ENCODE measurements around the gene TMEM161B.
"Not testable (repeated sequence)": the region's sequence is repeated elsewhere in the genome, so short reads cannot be mapped to it uniquely, and the experiment has no call there.

The TMEM161B gene

DNA sequence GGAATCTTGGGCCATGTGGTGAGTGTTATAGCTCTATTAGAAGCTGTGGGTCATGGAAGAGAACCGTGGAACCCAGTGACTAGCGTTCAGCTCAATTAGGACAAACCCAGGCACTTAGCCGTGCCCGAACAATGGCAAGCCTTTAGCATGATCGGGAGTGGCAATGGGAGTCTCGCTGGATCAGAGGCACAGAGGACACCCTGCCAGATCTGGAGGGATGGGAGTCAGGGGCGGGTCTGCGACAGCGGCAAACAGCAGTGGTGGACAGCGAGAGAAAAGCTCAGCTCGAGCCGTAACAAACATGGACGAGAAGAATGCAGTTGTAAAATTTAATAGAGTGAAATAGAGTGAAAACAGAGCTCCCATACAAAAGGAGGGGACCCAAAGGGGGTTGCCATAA, 91.2 kb downstream of the TMEM161B start:
- DNase-seq: not testable (repeated sequence)

DNA sequence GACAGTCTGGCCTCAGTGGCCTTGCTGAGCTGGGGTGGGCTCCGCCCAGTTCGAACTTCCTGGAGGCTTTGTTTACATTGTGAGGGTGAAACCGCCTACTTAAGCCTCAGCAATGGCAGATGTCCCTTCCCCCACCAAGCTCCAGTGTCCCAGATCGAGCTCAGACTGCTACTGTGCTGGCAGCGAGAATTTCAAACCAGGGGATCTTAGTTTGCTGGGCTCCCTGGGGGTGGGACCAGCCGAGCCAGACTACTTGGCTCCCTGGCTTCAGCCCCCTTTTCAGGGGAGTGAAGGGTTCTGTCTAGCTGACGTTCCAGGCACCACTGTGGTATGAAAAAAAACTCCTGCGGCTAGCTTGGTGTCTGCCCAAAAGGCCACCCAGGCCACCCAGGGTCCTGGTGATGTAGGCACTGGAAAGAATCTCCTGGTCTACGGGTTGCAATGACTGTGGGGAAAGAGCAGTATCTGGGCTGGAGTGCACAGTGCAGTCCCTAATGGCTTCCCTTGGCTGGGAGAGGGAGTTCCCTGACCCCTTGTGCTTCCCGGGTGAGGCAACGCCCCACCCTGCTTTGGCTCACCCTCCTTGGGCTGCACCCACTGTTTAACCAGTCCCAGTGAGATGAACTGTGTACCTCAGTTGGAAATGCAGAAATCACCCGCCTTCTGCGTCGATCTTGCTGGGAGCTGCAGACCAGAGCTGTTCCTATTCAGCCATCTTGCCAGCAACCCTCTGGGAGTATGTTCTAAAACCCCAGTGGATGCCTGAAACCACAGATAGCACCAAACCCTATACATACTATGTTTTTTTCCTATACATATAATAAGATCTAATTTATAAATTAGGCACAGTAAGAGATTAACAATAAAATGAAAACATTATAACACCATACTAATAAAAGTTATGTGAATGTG, 95.5 kb downstream of the TMEM161B start:
- DNase-seq: no peak

DNA sequence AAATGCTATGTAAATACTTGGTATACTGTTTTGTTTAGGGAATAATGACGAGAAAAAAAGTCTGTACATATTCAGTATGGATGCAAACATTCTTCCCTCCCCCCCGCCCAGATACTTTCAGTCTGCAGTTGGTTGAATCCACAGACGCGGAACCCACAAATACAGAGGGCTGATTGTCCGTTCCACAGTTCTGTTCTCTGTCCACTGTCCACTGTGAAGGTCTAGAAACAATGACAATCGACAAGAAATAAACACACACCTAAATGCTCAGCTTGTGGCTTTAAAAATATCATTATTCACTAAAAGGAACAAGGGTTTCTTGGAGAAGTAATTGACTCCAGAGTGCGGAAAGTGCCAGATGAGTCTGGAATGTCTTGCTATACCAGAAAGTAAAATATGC, 109.1 kb downstream of the TMEM161B start:
- no peak for DNase-seq

DNA sequence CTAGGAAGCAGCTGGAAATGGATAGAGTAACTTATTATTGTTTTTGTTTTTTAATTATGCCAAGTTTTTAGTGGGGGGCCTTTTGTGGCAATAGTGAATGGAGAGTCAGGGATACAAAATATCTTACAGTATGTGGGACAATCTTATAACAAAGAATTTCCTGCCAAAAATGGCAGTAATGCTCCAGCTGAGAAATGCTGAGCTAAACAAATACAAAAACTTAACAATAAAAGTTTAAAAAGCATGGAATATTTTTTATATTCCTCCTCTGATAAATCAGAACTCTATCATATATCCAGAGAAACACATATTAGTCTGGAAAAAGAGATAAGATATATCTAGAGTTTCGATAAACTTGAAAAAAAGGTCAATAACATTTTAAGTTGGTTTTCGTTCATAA, 110.6 kb downstream of the TMEM161B start:
- DNase-seq: no peak

DNA sequence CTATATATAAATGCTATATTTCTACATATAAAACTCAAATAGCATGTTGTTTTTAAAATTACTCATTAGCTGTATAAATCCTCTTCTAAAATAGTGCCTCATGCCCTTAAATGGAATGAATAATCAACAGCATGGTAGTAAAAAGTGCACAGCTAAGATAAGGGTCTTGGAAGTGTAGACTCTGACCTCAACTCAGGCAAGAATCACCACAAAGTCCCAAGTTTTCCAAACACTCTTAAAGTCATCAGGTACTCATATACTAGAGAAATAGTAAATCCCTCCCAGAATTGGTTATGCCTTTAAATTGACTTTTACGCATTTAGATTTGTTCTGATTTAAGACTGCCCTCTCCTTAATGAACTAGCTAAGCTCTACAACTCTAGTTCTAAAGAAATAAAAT, 113.8 kb downstream of the TMEM161B start:
- no peak for DNase-seq

DNA sequence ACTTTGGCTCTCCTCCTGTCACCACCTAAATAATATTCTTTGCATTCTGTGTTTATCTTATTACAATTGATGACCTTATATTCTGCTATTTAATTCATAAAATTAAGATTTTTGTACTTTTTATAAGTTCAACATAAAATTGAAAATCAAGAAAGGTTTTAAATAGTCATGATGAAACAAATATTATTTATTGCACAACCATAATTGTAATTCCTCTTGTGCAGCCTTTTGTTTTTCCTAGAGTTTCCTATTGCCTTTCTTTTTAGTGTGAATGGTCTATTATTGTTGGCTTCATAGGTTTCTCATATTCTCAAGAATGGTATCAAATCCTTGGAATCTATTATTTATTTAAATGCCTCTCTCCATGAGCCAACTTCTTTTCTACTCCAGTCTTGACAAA, 117.9 kb downstream of the TMEM161B start:
- no peak for DNase-seq

DNA sequence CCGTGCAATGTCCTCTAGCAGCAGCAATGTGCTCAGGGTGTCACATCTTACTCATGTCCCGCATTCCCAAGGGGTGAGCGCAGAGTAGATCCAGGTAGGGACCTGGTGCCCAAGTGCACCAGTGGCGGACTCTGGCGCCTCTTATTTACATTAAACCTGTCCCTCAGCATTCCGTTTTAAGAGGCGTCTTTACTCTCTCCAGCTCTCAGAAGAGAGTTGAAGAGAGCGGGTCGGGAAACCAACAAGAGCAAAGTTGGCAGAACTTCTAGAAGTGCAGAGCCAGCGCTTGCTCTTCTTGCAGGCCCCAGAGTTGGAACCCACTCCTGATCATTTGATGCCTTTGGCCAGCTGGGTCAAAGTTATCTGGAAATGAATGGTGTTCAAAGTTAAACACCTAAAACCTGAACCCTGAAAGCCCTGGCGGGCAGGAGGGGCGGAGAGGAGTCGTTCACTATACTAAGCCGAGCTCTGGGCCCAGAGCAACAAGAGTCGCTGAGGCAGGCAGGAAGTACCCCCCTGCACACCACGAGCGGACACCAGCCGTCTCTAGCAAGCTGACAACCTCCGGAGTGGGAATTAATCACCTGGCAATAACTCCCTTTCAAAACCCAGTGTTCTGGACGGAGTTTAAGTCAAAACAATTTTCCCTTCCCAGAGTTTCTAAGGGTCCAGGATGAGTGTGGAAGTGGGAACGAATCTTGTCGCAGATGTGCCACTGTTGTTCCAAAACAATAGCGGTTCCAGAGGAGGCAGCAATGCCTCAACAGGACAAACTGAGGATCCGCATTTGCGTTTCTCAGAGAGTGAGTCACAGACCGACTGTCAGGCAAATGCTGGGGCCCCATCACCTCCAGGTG, 122.8 kb downstream of the TMEM161B start:
- DNase-seq: no peak

DNA sequence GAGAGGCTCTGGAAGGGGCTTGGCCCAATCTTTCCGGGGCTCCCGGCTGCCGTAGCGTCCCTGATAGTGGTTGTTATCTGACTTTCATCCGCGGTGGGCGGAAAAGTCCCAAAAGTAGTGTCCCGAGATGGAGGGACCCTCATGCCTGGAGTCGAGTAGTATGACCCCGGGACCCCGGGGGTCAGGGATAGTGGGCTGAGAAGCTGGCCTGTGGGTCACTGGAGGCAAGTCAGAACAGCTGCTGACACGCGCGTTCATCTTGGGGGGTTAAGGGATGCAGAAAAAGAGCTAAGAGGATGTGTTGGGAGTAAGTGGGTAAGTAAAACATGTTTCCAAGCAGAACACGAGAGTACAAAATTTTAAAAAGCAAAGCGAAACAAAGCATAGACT, 123.4 kb downstream of the TMEM161B start:
- no peak for DNase-seq

All from DMS 273 treated with DMSO at 0.1 percent for 48 hours (cell line).